Kidney epithelial cell (primary cell): ENCODE results near the gene HES7. TPM values are rescaled to one million over a fixed set of nuclear protein-coding genes. Genes with fewer than 3 reads are reported as not detected.

Source experiments
- DNase-seq: peaks from one replicate; pipeline ENCODE4 v3.0.0-alpha.2; 2010; ENCODE audit warnings: low read depth
- H3K27me3 ChIP-seq: 2 replicates; pipeline ENCODE4 v1.6.0; 2011; ENCODE audit warnings: low read length; ENCODE audit not compliant: control insufficient read depth, insufficient read depth
- H3K36me3 ChIP-seq: 2 replicates; pipeline ENCODE4 v1.5.1; 2011; ENCODE audit warnings: low read length; ENCODE audit not compliant: control insufficient read depth, insufficient read depth
- H3K4me3 ChIP-seq: 2 replicates; pipeline ENCODE4 v1.5.1; 2011; ENCODE audit warnings: low read depth, mild to moderate bottlenecking, control low read depth, low read length
- total RNA-seq: library from RNA; depleted of rRNA; stranded (reverse); fragments of >200 nt; gene quantifications from 2 replicates; pipeline ENCODE4 v1.2.3, GENCODE V29; 2015
- TF ChIP-seq, protein P1 (sequence below): IDR thresholded peaks from 2 replicates; pipeline ENCODE4 v1.5.1; 2011; ENCODE audit warnings: mild to moderate bottlenecking, moderate library complexity, low read length, control low read depth, inconsistent platforms; ENCODE audit not compliant: insufficient read depth, poor library complexity, severe bottlenecking

Gene HES7
- total RNA-seq, 1 donor from 2014 or later = not detected

GRCh38 chr17:8142158-8142886 lies 18.4 kb upstream of the HES7 start:
- Histone ChIP-seq H3K4me3 (no peak overlapping the region), H3K36me3 (peaks cover 16% of the 10 kb centered on the region), H3K27me3 (no peaks in the 10 kb centered on the region)
- TF ChIP-seq, protein P1, sequence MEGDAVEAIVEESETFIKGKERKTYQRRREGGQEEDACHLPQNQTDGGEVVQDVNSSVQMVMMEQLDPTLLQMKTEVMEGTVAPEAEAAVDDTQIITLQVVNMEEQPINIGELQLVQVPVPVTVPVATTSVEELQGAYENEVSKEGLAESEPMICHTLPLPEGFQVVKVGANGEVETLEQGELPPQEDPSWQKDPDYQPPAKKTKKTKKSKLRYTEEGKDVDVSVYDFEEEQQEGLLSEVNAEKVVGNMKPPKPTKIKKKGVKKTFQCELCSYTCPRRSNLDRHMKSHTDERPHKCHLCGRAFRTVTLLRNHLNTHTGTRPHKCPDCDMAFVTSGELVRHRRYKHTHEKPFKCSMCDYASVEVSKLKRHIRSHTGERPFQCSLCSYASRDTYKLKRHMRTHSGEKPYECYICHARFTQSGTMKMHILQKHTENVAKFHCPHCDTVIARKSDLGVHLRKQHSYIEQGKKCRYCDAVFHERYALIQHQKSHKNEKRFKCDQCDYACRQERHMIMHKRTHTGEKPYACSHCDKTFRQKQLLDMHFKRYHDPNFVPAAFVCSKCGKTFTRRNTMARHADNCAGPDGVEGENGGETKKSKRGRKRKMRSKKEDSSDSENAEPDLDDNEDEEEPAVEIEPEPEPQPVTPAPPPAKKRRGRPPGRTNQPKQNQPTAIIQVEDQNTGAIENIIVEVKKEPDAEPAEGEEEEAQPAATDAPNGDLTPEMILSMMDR = no peak
- no peak for DNase-seq

- DNase-seq = no peak
- Histone ChIP-seq H3K4me3 (no peak overlapping the region), H3K36me3 (peaks cover 16% of the 10 kb centered on the region), H3K27me3 (no peaks in the 10 kb centered on the region)
- TF ChIP-seq, protein P1 = no peak
These were observed 17.8 kb upstream of the HES7 start for GRCh38 chr17:8141741-8142140.

GRCh38 chr17:8141045-8141444 lies 17.1 kb upstream of the HES7 start:
- no peak overlapping the region for H3K4me3 ChIP-seq
- H3K27me3 ChIP-seq = no peaks in the 10 kb centered on the region
- no peak for DNase-seq
- TF ChIP-seq, protein P1 = no peak
- H3K36me3 ChIP-seq = peaks cover 14% of the 10 kb centered on the region

DNA sequence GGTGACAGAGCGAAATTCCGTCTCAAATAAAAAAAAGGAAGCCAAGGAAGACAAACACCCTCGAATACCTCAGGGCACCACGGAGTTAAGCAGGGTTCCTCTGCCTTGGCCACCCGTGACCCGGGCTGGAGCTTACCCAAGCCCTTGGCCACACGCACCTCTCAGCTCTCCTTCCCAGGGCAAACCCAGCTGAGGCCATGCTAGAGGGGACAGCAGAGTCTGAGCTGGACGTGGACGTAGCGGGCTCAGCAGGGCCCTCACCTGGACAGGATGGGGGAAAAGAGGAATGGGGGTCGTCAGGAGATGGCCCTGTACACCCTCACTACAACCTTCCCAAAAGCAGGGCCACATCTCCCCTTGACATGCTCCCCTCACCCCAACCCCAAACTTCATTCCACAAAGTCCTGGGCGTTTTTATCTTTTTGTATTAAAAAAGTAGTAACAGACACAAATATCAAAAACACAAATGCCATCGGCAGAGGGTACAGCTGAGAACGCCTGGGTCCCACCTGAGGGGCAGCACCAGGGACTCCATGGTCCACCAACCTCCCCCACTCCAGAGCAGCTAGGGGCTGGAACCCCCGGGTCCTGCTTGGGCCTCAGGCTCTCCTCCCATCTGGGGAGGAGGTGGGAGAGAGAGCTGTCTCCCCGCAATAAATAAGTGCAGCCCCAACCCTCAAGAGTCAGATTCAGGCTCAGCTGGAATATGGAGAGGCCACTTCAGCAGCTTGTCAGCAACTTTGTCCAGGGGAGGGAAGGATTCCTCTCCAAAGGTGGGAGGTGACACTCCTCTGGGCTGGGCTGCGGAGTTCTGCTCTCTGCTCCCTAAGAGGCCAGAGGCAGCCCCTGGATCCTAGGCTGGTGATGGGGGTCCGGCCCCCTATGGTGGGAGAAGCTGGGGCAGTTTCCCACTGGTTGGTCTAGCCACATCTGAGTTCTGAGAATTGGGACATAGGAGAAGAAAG lies 16.4 kb upstream of the HES7 start:
- H3K4me3 ChIP-seq = no peak overlapping the region
- TF ChIP-seq, protein P1 = no peak
- peaks cover 14% of the 10 kb centered on the region for H3K36me3 ChIP-seq
- H3K27me3 ChIP-seq = no peaks in the 10 kb centered on the region
- no peak for DNase-seq

GRCh38 chr17:8138672-8139371 lies 14.9 kb upstream of the HES7 start:
- H3K27me3 ChIP-seq = no peaks in the 10 kb centered on the region
- peak overlapping the region; percentile 53 for H3K4me3 ChIP-seq
- TF ChIP-seq, protein P1 = peak; percentile 89
- peaks cover 8% of the 10 kb centered on the region for H3K36me3 ChIP-seq
- peak; percentile 84 for DNase-seq
